HEK293T (cell line): ENCODE measurements around the gene POMGNT1.

ENCODE experiments used
- CTCF ChIA-PET: fragments of 350-600 bp; formaldehyde crosslinking; extraction: SDS; loops from one replicate; lab custom pipeline; 2021; ENCODE audit warnings: antibody characterized with exemption, inconsistent platforms; lab: Yijun Ruan, JAX
- POLR2A ChIA-PET: fragments of 350-600 bp; formaldehyde crosslinking; extraction: SDS; loops from one replicate; lab custom pipeline; 2020; ENCODE audit warnings: antibody characterized with exemption, inconsistent platforms; lab: Yijun Ruan, JAX
- DNase-seq: peaks from one replicate; pipeline ENCODE4 v3.0.0; 2012; ENCODE audit warnings: mixed read lengths; ENCODE audit errors: extremely low spot score
- ARNT ChIP-seq: fragments of 450-650 bp; IDR thresholded peaks from 2 replicates; pipeline ENCODE4 v1.6.1; 2017; ENCODE audit warnings: mild to moderate bottlenecking
- BHLHE40 ChIP-seq: fragments of 450-650 bp; IDR thresholded peaks from 2 replicates; pipeline ENCODE4 v1.6.1; 2016; ENCODE audit warnings: mild to moderate bottlenecking, moderate library complexity, borderline replicate concordance
- CTBP1 ChIP-seq: fragments of 450-650 bp; IDR thresholded peaks from 2 replicates; pipeline ENCODE4 v1.6.1; 2016; ENCODE audit warnings: borderline replicate concordance
- ELF4 ChIP-seq: fragments of 450-650 bp; IDR thresholded peaks from 2 replicates; pipeline ENCODE4 v1.6.1; 2017; ENCODE audit warnings: antibody characterized with exemption
- FOXA1 ChIP-seq: fragments of 450-650 bp; IDR thresholded peaks from 2 replicates; pipeline ENCODE4 v1.6.1; 2016; ENCODE audit warnings: mild to moderate bottlenecking
- FOXK2 ChIP-seq: fragments of 450-650 bp; IDR thresholded peaks from 2 replicates; pipeline ENCODE4 v1.6.1; 2016; ENCODE audit warnings: mild to moderate bottlenecking
- FOXM1 ChIP-seq: fragments of 450-650 bp; IDR thresholded peaks from 2 replicates; pipeline ENCODE4 v1.6.1; 2017; ENCODE audit warnings: mild to moderate bottlenecking, borderline replicate concordance
- HDGF ChIP-seq: fragments of 450-650 bp; IDR thresholded peaks from 2 replicates; pipeline ENCODE4 v1.6.1; 2017; ENCODE audit warnings: antibody characterized with exemption, borderline replicate concordance
- L3MBTL2 ChIP-seq: fragments of 450-650 bp; conservative IDR thresholded peaks from 2 replicates; pipeline ENCODE4 v1.6.1; 2016; ENCODE audit warnings: mild to moderate bottlenecking
- LEF1 ChIP-seq: fragments of 450-650 bp; IDR thresholded peaks from 2 replicates; pipeline ENCODE4 v1.6.1; 2017; ENCODE audit warnings: mild to moderate bottlenecking, borderline replicate concordance
- NFRKB ChIP-seq: fragments of 450-650 bp; IDR thresholded peaks from 2 replicates; pipeline ENCODE4 v1.6.1; 2016; ENCODE audit warnings: mild to moderate bottlenecking, moderate library complexity
- PKNOX1 ChIP-seq: fragments of 450-650 bp; IDR thresholded peaks from 2 replicates; pipeline ENCODE4 v1.6.1; 2016
- SP1 ChIP-seq: fragments of 450-650 bp; IDR thresholded peaks from 2 replicates; pipeline ENCODE4 v1.6.1; 2017
- SUZ12 ChIP-seq: fragments of 450-650 bp; IDR thresholded peaks from 2 replicates; pipeline ENCODE4 v1.6.1; 2016; ENCODE audit warnings: mild to moderate bottlenecking
- TARDBP ChIP-seq: fragments of 450-650 bp; IDR thresholded peaks from 2 replicates; pipeline ENCODE4 v1.6.1; 2016
- ZNF384 ChIP-seq: fragments of 450-650 bp; IDR thresholded peaks from 2 replicates; pipeline ENCODE4 v1.6.1; 2016

The POMGNT1 gene

GRCh38 chr1:46173361-46173856 lies 24.8 kb downstream of the POMGNT1 start:
- ChIA-PET POLR2A (interaction anchor here (1.0 to 1.6 kb wide), 3 partner anchors 19 to 41 kb away, joined by 3 to 5 read pairs (median 3); partner anchors contain the start of gene PIK3R3), CTCF (interaction anchor here (0.7 kb wide), 1 partner anchor 11 kb away, joined by 3 read pairs; no protein-coding TSS in a partner anchor)
- no peak for TF ChIP-seq CTBP1
- no peak for TF ChIP-seq PKNOX1
- TF ChIP-seq FOXM1 = no peak
- TF ChIP-seq SP1 = no peak
- TF ChIP-seq LEF1 = no peak
- no peak for TF ChIP-seq FOXK2
- TF ChIP-seq BHLHE40 = no peak
- TF ChIP-seq L3MBTL2 = no peak
- TF ChIP-seq ARNT = no peak
- TF ChIP-seq SUZ12 = no peak
- no peak for TF ChIP-seq FOXA1
- no peak for TF ChIP-seq ELF4
- no peak for TF ChIP-seq ZNF384
- TF ChIP-seq NFRKB = no peak
- TF ChIP-seq TARDBP = no peak
- no peak for TF ChIP-seq HDGF
- no peak for DNase-seq

DNA sequence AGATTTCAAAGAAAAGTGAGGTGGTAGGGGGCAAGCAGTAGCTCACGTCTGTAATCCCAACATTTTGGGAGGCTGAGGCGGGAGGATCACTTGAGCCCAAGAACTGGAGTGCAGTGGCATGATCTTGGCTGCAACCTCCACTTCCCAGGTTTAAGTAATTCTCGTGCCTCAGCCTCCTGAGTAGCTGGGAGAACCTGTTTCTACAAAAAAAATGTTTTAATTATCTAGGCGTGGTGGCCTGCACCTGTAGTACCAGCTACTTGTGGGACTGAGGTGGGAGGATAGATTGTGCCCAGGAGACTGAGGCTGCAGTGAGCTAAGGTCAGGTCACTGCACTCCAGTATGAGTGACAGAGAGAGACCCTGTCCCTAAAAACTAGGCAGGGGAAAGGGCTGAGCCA lies 25.9 kb downstream of the POMGNT1 start:
- ChIA-PET POLR2A (interaction anchor here (1.5 to 1.6 kb wide), 2 partner anchors 18 to 41 kb away, joined by 4 to 5 read pairs; no protein-coding TSS in a partner anchor), CTCF (interaction anchor here (0.6 to 0.7 kb wide), 2 partner anchors 41 to 140 kb away, joined by 3 read pairs; no protein-coding TSS in a partner anchor)
- TF ChIP-seq FOXK2 (no peak), FOXA1 (no peak), FOXM1 (no peak), SUZ12 (no peak), PKNOX1 (no peak), NFRKB (no peak), ZNF384 (no peak), ARNT (no peak), ELF4 (no peak), BHLHE40 (no peak), LEF1 (no peak), CTBP1 (no peak), L3MBTL2 (no peak), HDGF (no peak), TARDBP (no peak), SP1 (no peak)
- no peak for DNase-seq

- CTCF ChIA-PET = interaction anchor here (0.7 kb wide), 1 partner anchor 140 kb away, joined by 3 read pairs; no protein-coding TSS in a partner anchor
- DNase-seq = no peak
- TF ChIP-seq BHLHE40 (no peak), SUZ12 (no peak)
- POLR2A ChIA-PET = interaction anchor here (1.5 kb wide), 1 partner anchor 41 kb away, joined by 4 read pairs; no protein-coding TSS in a partner anchor
Observed at GRCh38 chr1:46171871-46172270, 26.4 kb downstream of the POMGNT1 start.

DNA sequence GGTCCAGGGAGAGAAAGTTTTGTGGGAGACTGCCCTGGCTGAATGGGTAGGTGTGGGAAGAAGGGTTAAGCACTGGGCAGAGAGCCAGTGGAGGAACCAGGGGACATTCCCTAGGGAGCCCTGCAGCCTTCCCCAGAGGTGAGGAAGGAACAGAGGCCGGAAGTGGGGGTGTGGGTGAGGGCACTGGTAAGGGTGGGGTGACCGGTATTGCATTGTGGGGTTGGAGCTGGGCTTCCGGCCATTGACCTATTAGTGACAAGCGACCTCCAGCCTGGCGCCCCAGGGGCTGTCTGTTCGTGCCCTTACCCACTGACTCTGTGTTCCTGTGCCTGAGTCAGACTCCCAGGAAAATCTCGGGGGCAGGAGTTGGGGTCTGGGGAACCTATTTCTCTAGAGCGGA lies 26.9 kb downstream of the POMGNT1 start:
- POLR2A ChIA-PET = interaction anchor here (0.9 to 1.5 kb wide), 2 partner anchors 40 to 76 kb away, joined by 3 to 4 read pairs; partner anchors contain the start of gene RAD54L
- no peak for TF ChIP-seq PKNOX1
- TF ChIP-seq LEF1 = no peak
- no peak for DNase-seq
- CTCF ChIA-PET = no interaction called here

- ChIA-PET POLR2A (interaction anchor here (1.0 kb wide), 1 partner anchor 13 kb away, joined by 3 read pairs; no protein-coding TSS in a partner anchor), CTCF (no interaction called here)
- no peak for DNase-seq
- no peak for TF ChIP-seq FOXK2
- no peak for TF ChIP-seq ARNT
- TF ChIP-seq LEF1 = no peak
Observed at GRCh38 chr1:46169811-46170454, 28.3 kb downstream of the POMGNT1 start.

DNA sequence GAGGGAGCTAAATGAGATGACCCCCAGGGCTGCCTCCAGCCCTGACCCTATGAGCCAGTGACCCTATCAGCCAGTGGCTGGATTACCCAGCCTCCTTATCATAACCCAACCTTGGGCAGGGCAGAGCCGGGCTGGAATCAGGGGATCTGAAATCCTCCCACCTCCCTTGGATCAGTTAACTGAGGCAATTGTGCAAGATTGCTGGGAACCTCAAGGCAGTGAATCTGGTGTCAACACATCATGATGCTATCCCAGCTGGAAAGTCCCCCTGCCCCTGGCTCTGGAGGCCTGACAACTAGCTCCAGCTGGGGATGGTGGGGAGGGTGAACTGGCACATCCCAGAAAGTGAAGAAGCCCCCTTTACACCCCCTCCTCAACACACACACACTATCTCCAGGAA lies 29.8 kb downstream of the POMGNT1 start:
- ChIA-PET CTCF (interaction anchor here (0.7 kb wide), 1 partner anchor 258 kb away, joined by 3 read pairs; no protein-coding TSS in a partner anchor), POLR2A (no interaction called here)

More for the DNA sequence above, 29.8 kb downstream of the POMGNT1 start:
- no peak for DNase-seq
- TF ChIP-seq FOXK2 (no peak), ARNT (no peak), NFRKB (no peak), ELF4 (no peak), TARDBP (no peak), CTBP1 (no peak), BHLHE40 (no peak)
